Measurements from ENCODE around the gene TBL1X.

DNA sequence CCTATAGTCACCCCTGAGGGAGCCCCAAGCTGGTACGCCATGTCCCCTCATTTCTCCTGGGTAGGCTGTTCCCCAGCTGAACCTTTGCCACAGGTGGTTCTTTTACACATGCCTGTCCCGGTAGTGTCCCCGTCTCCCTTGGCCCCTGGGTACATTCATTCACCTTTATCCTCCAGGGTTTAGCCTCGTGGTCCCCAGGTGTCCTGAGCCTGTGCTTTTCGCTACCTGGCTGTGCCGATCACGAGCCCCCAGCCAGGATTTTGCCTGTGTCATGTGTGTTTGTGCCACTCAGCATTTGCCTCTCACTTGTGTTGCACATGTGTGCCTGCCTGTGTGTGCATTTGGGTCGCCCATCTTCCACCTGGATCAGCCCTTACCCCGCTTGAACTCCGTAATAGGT is 243.2 kb downstream of the TBL1X start:
- TF ChIP-seq KAT2A (conservative IDR thresholded peaks at IDR 0.05; ENCODE audit: control insufficient read depth, low read depth, low read length): no peak
- TF ChIP-seq USF2 (IDR thresholded peaks at IDR 0.05; ENCODE audit: borderline replicate concordance, low read depth, low read length): no peak
- TF ChIP-seq NR2C1 (IDR thresholded peaks at IDR 0.05): no peak

All from GM12878 (cell line).